Measurements from ENCODE around the gene SH3RF2.

GRCh38 chr5:145942201-145942600 lies 5.8 kb downstream of the SH3RF2 start:
- TF ChIP-seq CTCF (IDR thresholded peaks at IDR 0.05; ENCODE audit: poor library complexity) (no peak), EZH2 (IDR thresholded peaks at IDR 0.05; ENCODE audit: borderline replicate concordance) (no peak)
